GM12878 (cell line): ENCODE measurements around the gene MRPL18. TPM values are rescaled to one million over a fixed set of nuclear protein-coding genes. Genes with fewer than 3 reads are reported as not detected.
A peak's percentile ranks its signal among the peaks of the same experiment; 100 is the strongest.

ENCODE experiments used
- BACH1 ChIP-seq: fragments of 450-650 bp; IDR thresholded peaks from 2 replicates; pipeline ENCODE4 v1.6.1; 2017; ENCODE audit warnings: mild to moderate bottlenecking, borderline replicate concordance
- CHD1 ChIP-seq: IDR thresholded peaks from 2 replicates; pipeline ENCODE4 v1.6.1; 2012; ENCODE audit warnings: low read depth, low read length, improper control_type of control experiment
- DPF2 ChIP-seq: fragments of 450-650 bp; IDR thresholded peaks from 2 replicates; pipeline ENCODE4 v1.6.1; 2017; ENCODE audit warnings: mild to moderate bottlenecking
- IKZF1 ChIP-seq: fragments of 450-650 bp; conservative IDR thresholded peaks from 2 replicates; pipeline ENCODE4 v1.6.1; 2017; ENCODE audit warnings: antibody characterized with exemption, mild to moderate bottlenecking
- KLF5 ChIP-seq: fragments of 450-650 bp; IDR thresholded peaks from 2 replicates; pipeline ENCODE4 v1.6.1; 2014; ENCODE audit warnings: mild to moderate bottlenecking; ENCODE audit not compliant: partially characterized antibody
- PML ChIP-seq: IDR thresholded peaks from 2 replicates; pipeline ENCODE4 v1.6.1; 2012; ENCODE audit warnings: low read length, inconsistent platforms
- POLR2AphosphoS2 ChIP-seq: IDR thresholded peaks from 2 replicates; pipeline ENCODE4 v1.6.1; 2011; ENCODE audit warnings: low read depth, mild to moderate bottlenecking, low read length, improper control_type of control experiment, moderate library complexity
- RELA ChIP-seq: fragments of 450-650 bp; IDR thresholded peaks from 2 replicates; pipeline ENCODE4 v1.8.0; 2014; ENCODE audit warnings: borderline replicate concordance; ENCODE audit not compliant: partially characterized antibody
- SPI1 ChIP-seq: IDR thresholded peaks from 2 replicates; pipeline ENCODE4 v1.6.1; 2011; ENCODE audit warnings: low read depth, mild to moderate bottlenecking, low read length, moderate library complexity, borderline replicate concordance; ENCODE audit not compliant: insufficient read depth
- TARDBP ChIP-seq: IDR thresholded peaks from 2 replicates; pipeline ENCODE4 v1.6.1; 2016; ENCODE audit warnings: borderline replicate concordance
- ZNF384 ChIP-seq: IDR thresholded peaks from 2 replicates; pipeline ENCODE4 v1.6.1; 2012; ENCODE audit warnings: low read depth, mild to moderate bottlenecking, low read length, improper control_type of control experiment, borderline replicate concordance
- polyA plus RNA-seq, 11 experiments: library from polyadenylated mRNA; depleted of rRNA in 4 of 11; unstranded in 6 of 11; stranded (reverse) in 5 of 11; fragments of >200 nt; fragmentation: Nextera tagmentation in 4 of 11; fragmentation: Illumina TruSeq in 1 of 11; extraction: Ambion mirVana in 4 of 11; extraction: Trizol in 1 of 11; gene quantifications; 1 replicate in 1 of 11; 2 replicates in 10 of 11; pipeline versions ENCODE4 v1.2.1 to v1.2.3, GENCODE V29; 2011 to 2016; ENCODE audit warnings: inconsistent platforms in 2 of 11, missing spikeins in 2 of 11, low read depth in 1 of 11
- total RNA-seq, 4 experiments: library from RNA; depleted of rRNA in 3 of 4; stranded (reverse); fragments of >200 nt in 3 of 4; fragmentation: Illumina TruSeq in 1 of 4; extraction: Trizol in 1 of 4; gene quantifications; 2 replicates each; pipeline versions ENCODE4 v1.2.1 to v1.2.3, GENCODE V29; 2013 to 2021
- TF ChIP-seq, protein P1 (sequence below): fragments of 450-650 bp; IDR thresholded peaks from 2 replicates; pipeline ENCODE4 v1.6.1; 2017; ENCODE audit warnings: mild to moderate bottlenecking, moderate library complexity
- TF ChIP-seq, protein P2 (sequence below): fragments of 450-650 bp; conservative IDR thresholded peaks from 2 replicates; pipeline ENCODE4 v1.6.1; 2017; ENCODE audit warnings: mild to moderate bottlenecking, moderate library complexity
- TF ChIP-seq, protein P3 (sequence below): IDR thresholded peaks from 2 replicates; pipeline ENCODE4 v1.6.1; 2011; ENCODE audit warnings: borderline replicate concordance, low read depth, mild to moderate bottlenecking, moderate library complexity, low read length; ENCODE audit not compliant: insufficient read depth, poor library complexity, severe bottlenecking
- TF ChIP-seq, protein P4 (sequence below): fragments of 450-650 bp; formaldehyde crosslinking; IDR thresholded peaks from 2 replicates; pipeline ENCODE4 v1.5.0; 2022; ENCODE audit warnings: mild to moderate bottlenecking, missing genetic modification characterization
- TF ChIP-seq, protein P5 (sequence below): fragments of 450-650 bp; IDR thresholded peaks from 2 replicates; pipeline ENCODE4 v1.6.1; 2017; ENCODE audit warnings: mild to moderate bottlenecking, low read depth, inconsistent platforms; ENCODE audit not compliant: poor library complexity, severe bottlenecking

Gene MRPL18
- total and polyA plus RNA-seq, 10 of the 15 experiments (the other 5 are each of a cell fraction or from before 2014, with no cell fraction given): 68.5 to 203 (median 116) TPM

DNA sequence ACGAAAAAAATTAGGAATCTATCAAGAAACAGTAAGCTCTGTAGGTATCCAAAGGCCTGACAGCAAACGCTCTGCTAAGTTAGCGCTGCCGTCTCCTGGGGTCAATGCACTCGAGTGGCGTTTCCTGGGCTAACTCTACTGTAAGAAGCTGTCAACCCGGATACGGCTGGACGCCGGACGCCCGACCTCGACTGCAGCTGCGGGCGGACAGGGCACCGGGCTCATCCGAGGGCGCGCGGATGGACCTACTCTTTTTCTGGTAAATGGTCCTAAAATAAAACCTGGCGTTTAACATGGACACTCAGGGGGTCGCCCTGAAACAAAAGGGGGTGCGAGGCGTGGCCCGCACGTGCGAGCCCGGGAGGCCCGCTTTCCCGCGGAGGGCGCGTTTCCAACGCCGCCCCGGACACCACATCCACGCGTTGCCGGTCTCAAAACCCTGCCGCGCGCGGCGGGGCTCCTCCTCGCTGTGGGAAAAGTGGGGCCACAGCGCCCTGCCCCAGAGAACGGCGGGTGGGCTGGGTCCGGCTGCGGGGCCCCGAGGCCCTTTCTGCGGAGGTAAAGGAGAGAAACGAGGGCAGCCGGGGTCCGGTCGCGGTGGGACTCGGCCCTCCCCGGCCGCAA, 1.4 kb upstream of the MRPL18 start (continued):
- TF ChIP-seq, protein P1, sequence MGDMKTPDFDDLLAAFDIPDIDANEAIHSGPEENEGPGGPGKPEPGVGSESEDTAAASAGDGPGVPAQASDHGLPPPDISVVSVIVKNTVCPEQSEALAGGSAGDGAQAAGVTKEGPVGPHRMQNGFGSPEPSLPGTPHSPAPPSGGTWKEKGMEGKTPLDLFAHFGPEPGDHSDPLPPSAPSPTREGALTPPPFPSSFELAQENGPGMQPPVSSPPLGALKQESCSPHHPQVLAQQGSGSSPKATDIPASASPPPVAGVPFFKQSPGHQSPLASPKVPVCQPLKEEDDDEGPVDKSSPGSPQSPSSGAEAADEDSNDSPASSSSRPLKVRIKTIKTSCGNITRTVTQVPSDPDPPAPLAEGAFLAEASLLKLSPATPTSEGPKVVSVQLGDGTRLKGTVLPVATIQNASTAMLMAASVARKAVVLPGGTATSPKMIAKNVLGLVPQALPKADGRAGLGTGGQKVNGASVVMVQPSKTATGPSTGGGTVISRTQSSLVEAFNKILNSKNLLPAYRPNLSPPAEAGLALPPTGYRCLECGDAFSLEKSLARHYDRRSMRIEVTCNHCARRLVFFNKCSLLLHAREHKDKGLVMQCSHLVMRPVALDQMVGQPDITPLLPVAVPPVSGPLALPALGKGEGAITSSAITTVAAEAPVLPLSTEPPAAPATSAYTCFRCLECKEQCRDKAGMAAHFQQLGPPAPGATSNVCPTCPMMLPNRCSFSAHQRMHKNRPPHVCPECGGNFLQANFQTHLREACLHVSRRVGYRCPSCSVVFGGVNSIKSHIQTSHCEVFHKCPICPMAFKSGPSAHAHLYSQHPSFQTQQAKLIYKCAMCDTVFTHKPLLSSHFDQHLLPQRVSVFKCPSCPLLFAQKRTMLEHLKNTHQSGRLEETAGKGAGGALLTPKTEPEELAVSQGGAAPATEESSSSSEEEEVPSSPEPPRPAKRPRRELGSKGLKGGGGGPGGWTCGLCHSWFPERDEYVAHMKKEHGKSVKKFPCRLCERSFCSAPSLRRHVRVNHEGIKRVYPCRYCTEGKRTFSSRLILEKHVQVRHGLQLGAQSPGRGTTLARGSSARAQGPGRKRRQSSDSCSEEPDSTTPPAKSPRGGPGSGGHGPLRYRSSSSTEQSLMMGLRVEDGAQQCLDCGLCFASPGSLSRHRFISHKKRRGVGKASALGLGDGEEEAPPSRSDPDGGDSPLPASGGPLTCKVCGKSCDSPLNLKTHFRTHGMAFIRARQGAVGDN: no peak
- TF ChIP-seq, protein P2, sequence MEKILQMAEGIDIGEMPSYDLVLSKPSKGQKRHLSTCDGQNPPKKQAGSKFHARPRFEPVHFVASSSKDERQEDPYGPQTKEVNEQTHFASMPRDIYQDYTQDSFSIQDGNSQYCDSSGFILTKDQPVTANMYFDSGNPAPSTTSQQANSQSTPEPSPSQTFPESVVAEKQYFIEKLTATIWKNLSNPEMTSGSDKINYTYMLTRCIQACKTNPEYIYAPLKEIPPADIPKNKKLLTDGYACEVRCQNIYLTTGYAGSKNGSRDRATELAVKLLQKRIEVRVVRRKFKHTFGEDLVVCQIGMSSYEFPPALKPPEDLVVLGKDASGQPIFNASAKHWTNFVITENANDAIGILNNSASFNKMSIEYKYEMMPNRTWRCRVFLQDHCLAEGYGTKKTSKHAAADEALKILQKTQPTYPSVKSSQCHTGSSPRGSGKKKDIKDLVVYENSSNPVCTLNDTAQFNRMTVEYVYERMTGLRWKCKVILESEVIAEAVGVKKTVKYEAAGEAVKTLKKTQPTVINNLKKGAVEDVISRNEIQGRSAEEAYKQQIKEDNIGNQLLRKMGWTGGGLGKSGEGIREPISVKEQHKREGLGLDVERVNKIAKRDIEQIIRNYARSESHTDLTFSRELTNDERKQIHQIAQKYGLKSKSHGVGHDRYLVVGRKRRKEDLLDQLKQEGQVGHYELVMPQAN: no peak
- TF ChIP-seq IKZF1: no peak
- no peak for TF ChIP-seq ZNF384
- 0 out of 2 replicates have a peak, but pooled peaks have one; percentile 39 for TF ChIP-seq DPF2
- no peak for TF ChIP-seq POLR2AphosphoS2
- TF ChIP-seq RELA: no peak
- TF ChIP-seq CHD1: no peak
- TF ChIP-seq, protein P3, sequence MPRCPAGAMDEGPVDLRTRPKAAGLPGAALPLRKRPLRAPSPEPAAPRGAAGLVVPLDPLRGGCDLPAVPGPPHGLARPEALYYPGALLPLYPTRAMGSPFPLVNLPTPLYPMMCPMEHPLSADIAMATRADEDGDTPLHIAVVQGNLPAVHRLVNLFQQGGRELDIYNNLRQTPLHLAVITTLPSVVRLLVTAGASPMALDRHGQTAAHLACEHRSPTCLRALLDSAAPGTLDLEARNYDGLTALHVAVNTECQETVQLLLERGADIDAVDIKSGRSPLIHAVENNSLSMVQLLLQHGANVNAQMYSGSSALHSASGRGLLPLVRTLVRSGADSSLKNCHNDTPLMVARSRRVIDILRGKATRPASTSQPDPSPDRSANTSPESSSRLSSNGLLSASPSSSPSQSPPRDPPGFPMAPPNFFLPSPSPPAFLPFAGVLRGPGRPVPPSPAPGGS: no peak
- no peak for TF ChIP-seq KLF5
- no peak for TF ChIP-seq SPI1
- TF ChIP-seq, protein P4, sequence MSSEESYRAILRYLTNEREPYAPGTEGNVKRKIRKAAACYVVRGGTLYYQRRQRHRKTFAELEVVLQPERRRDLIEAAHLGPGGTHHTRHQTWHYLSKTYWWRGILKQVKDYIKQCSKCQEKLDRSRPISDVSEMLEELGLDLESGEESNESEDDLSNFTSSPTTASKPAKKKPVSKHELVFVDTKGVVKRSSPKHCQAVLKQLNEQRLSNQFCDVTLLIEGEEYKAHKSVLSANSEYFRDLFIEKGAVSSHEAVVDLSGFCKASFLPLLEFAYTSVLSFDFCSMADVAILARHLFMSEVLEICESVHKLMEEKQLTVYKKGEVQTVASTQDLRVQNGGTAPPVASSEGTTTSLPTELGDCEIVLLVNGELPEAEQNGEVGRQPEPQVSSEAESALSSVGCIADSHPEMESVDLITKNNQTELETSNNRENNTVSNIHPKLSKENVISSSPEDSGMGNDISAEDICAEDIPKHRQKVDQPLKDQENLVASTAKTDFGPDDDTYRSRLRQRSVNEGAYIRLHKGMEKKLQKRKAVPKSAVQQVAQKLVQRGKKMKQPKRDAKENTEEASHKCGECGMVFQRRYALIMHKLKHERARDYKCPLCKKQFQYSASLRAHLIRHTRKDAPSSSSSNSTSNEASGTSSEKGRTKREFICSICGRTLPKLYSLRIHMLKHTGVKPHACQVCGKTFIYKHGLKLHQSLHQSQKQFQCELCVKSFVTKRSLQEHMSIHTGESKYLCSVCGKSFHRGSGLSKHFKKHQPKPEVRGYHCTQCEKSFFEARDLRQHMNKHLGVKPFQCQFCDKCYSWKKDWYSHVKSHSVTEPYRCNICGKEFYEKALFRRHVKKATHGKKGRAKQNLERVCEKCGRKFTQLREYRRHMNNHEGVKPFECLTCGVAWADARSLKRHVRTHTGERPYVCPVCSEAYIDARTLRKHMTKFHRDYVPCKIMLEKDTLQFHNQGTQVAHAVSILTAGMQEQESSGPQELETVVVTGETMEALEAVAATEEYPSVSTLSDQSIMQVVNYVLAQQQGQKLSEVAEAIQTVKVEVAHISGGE (CRISPR knock-in tag): no peak
- TF ChIP-seq BACH1: no peak; the same call in 1 of the 2 replicates
- no peak for TF ChIP-seq TARDBP
- TF ChIP-seq PML: 0 out of 2 replicates have a peak, but pooled peaks have one; percentile 16
- TF ChIP-seq, protein P5, sequence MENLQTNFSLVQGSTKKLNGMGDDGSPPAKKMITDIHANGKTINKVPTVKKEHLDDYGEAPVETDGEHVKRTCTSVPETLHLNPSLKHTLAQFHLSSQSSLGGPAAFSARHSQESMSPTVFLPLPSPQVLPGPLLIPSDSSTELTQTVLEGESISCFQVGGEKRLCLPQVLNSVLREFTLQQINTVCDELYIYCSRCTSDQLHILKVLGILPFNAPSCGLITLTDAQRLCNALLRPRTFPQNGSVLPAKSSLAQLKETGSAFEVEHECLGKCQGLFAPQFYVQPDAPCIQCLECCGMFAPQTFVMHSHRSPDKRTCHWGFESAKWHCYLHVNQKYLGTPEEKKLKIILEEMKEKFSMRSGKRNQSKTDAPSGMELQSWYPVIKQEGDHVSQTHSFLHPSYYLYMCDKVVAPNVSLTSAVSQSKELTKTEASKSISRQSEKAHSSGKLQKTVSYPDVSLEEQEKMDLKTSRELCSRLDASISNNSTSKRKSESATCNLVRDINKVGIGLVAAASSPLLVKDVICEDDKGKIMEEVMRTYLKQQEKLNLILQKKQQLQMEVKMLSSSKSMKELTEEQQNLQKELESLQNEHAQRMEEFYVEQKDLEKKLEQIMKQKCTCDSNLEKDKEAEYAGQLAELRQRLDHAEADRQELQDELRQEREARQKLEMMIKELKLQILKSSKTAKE: no peak
